H1 (cell line): Measurements from ENCODE around the gene NADK2. TPM values are rescaled to one million over a fixed set of nuclear protein-coding genes. Genes with fewer than 3 reads are reported as not detected.

ENCODE experiments used
- CTCF ChIA-PET: fragments of 300-600 bp; sonication (Branson Sonifier 250); formaldehyde crosslinking; loops from one replicate; lab custom pipeline; 2021; ENCODE audit not compliant: partially characterized antibody; lab: Charles Lee
- POLR2A ChIA-PET: fragments of 300-600 bp; sonication (Branson Sonifier 250); formaldehyde crosslinking; loops from one replicate; lab custom pipeline; 2021; ENCODE audit warnings: inconsistent platforms; ENCODE audit not compliant: partially characterized antibody; lab: Charles Lee
- DNase-seq, 2 experiments: peaks; one replicate each; pipeline versions ENCODE4 v3.0.0 to v3.0.0-alpha.2; 2010 to 2022; ENCODE audit warnings: low spot score in 2 of 2, low read depth in 1 of 2, mixed read lengths in 1 of 2
- FAIRE-seq: peaks from 2 replicates; lab custom pipeline; 2011; peaks lifted over from hg19 to GRCh38; lab: Jason Lieb, UNC
- H2AFZ ChIP-seq: 2 replicates; pipeline ENCODE4 v1.8.1; 2012; ENCODE audit warnings: low read length, inconsistent platforms
- H2AK5ac ChIP-seq: 2 replicates; pipeline ENCODE4 v1.6.1; 2013; ENCODE audit warnings: low read depth, low read length
- H2BK120ac ChIP-seq: replicated peaks from 2 replicates; pipeline ENCODE3; 2013; ENCODE audit warnings: low read depth, low read length, inconsistent platforms
- H2BK12ac ChIP-seq: 2 replicates; pipeline ENCODE4 v1.6.1; 2013; ENCODE audit warnings: low read depth, low read length
- H2BK15ac ChIP-seq: 2 replicates; pipeline ENCODE4 v1.6.1; 2013; ENCODE audit warnings: low read length
- H2BK20ac ChIP-seq: 2 replicates; pipeline ENCODE4 v1.6.1; 2013; ENCODE audit warnings: low read length
- H2BK5ac ChIP-seq: 2 replicates; pipeline ENCODE4 v1.6.1; 2013; ENCODE audit warnings: low read depth, low read length
- H3K14ac ChIP-seq: 2 replicates; pipeline ENCODE4 v1.6.1; 2013; ENCODE audit warnings: inconsistent platforms; ENCODE audit not compliant: insufficient read length
- H3K18ac ChIP-seq: 2 replicates; pipeline ENCODE4 v1.6.1; 2013; ENCODE audit warnings: low read length; ENCODE audit errors: extremely low read depth
- H3K23ac ChIP-seq: 2 replicates; pipeline ENCODE4 v1.6.1; 2013; ENCODE audit warnings: inconsistent platforms; ENCODE audit not compliant: insufficient read length
- H3K23me2 ChIP-seq: 2 replicates; pipeline ENCODE4 v1.6.1; 2013; ENCODE audit warnings: low read depth, low read length
- H3K27ac ChIP-seq: 2 replicates; pipeline ENCODE4 v1.6.1; 2011; ENCODE audit warnings: low read depth, low read length, inconsistent platforms
- H3K27me3 ChIP-seq, 4 experiments: replicated peaks in 1 of 4; 1 replicate in 1 of 4; 2 replicates in 3 of 4; pipeline versions ENCODE4 v1.6.1 to v1.8.1; 2011 to 2013; ENCODE audit warnings: low read length in 3 of 4, mild to moderate bottlenecking in 3 of 4, inconsistent platforms in 2 of 4, mixed read lengths in 2 of 4, moderate library complexity in 1 of 4; ENCODE audit not compliant: control insufficient read depth in 3 of 4, insufficient read depth in 3 of 4; ENCODE audit errors: extremely low read depth in 1 of 4
- H3K36me3 ChIP-seq, 4 experiments: 2 replicates each; pipeline versions ENCODE4 v1.6.1 to v1.8.1; 2011 to 2013; ENCODE audit warnings: mild to moderate bottlenecking in 4 of 4, low read length in 3 of 4, moderate library complexity in 2 of 4, control low read depth in 1 of 4, inconsistent platforms in 1 of 4; ENCODE audit not compliant: insufficient read depth in 4 of 4, control insufficient read depth in 2 of 4
- H3K4ac ChIP-seq: replicated peaks from 2 replicates; pipeline ENCODE3; 2013; ENCODE audit warnings: low read length, low read depth, mixed read lengths, inconsistent platforms; ENCODE audit not compliant: insufficient read length
- H3K4me1 ChIP-seq, 4 experiments: replicated peaks in 1 of 4; 1 replicate in 1 of 4; 2 replicates in 3 of 4; pipeline versions ENCODE4 v1.6.1 to v1.8.1; 2011 to 2013; ENCODE audit warnings: low read length in 3 of 4, inconsistent platforms in 2 of 4, mixed read lengths in 1 of 4; ENCODE audit not compliant: insufficient read depth in 4 of 4, control insufficient read depth in 3 of 4
- H3K4me2 ChIP-seq, 2 experiments: 2 replicates each; pipeline versions ENCODE4 v1.6.1 to v1.8.1; 2011 to 2013; ENCODE audit warnings: low read depth in 2 of 2, low read length in 2 of 2, control low read depth in 1 of 2, inconsistent platforms in 1 of 2, mild to moderate bottlenecking in 1 of 2; ENCODE audit not compliant: insufficient read depth in 1 of 2
- H3K4me3 ChIP-seq, 4 experiments: fragments of 200-600, 300-600 bp in 1 of 4; sonication (generic), shearing (Covaris generic), sonication (Bioruptor Twin) in 1 of 4; 2 replicates each; pipeline versions ENCODE4 v1.5.1 to v1.8.1; 2011 to 2016; ENCODE audit warnings: low read length in 4 of 4, low read depth in 3 of 4, control low read depth in 2 of 4, inconsistent platforms in 2 of 4, mild to moderate bottlenecking in 2 of 4, mixed read lengths in 1 of 4, moderate library complexity in 1 of 4; ENCODE audit not compliant: insufficient read depth in 2 of 4; ENCODE audit errors: extremely low read depth in 1 of 4
- H3K56ac ChIP-seq: replicated peaks from 2 replicates; pipeline ENCODE3; 2013; ENCODE audit warnings: low read depth, mild to moderate bottlenecking, mixed read lengths, low read length, inconsistent platforms; ENCODE audit not compliant: insufficient read length
- H3K79me1 ChIP-seq: 2 replicates; pipeline ENCODE4 v1.6.1; 2013; ENCODE audit warnings: low read depth, low read length, control low read depth
- H3K79me2 ChIP-seq, 2 experiments: 2 replicates each; pipeline versions ENCODE4 v1.6.1 to v1.8.1; 2012 to 2013; ENCODE audit warnings: low read length in 2 of 2, mild to moderate bottlenecking in 2 of 2, inconsistent platforms in 1 of 2; ENCODE audit not compliant: insufficient read depth in 2 of 2, control insufficient read depth in 1 of 2
- H3K9ac ChIP-seq, 4 experiments: replicated peaks in 1 of 4; 1 replicate in 1 of 4; 2 replicates in 3 of 4; pipeline versions ENCODE4 v1.6.1 to v1.8.1; 2011 to 2013; ENCODE audit warnings: low read depth in 3 of 4, low read length in 3 of 4, control low read depth in 2 of 4, mild to moderate bottlenecking in 2 of 4, moderate library complexity in 2 of 4, inconsistent platforms in 1 of 4; ENCODE audit errors: extremely low read depth in 1 of 4
- H3K9me3 ChIP-seq, 2 experiments: 2 replicates each; pipeline versions ENCODE4 v1.6.1 to v1.8.1; 2012 to 2013; ENCODE audit warnings: mild to moderate bottlenecking in 2 of 2, moderate library complexity in 2 of 2, control low read depth in 1 of 2, inconsistent platforms in 1 of 2, low read depth in 1 of 2, low read length in 1 of 2, mixed read lengths in 1 of 2; ENCODE audit not compliant: insufficient read depth in 2 of 2
- H4K20me1 ChIP-seq, 2 experiments: replicated peaks in 1 of 2; 2 replicates each; pipeline versions ENCODE3 to v1.8.1; 2011 to 2013; ENCODE audit warnings: inconsistent platforms in 2 of 2, low read length in 2 of 2, mild to moderate bottlenecking in 1 of 2; ENCODE audit not compliant: insufficient read depth in 2 of 2, control insufficient read depth in 1 of 2
- H4K5ac ChIP-seq: 2 replicates; pipeline ENCODE4 v1.6.1; 2013; ENCODE audit warnings: low read length, low read depth, mixed read lengths, inconsistent platforms; ENCODE audit not compliant: insufficient read length
- H4K8ac ChIP-seq: 2 replicates; pipeline ENCODE4 v1.8.0; 2013; ENCODE audit warnings: mild to moderate bottlenecking, moderate library complexity, low read length, inconsistent platforms; ENCODE audit not compliant: insufficient read depth; ENCODE audit errors: extremely low read depth
- H4K91ac ChIP-seq: replicated peaks from 2 replicates; pipeline ENCODE3; 2013; ENCODE audit warnings: low read length, mixed read lengths, inconsistent platforms; ENCODE audit not compliant: insufficient read length
- ATF3 ChIP-seq: IDR thresholded peaks from 2 replicates; pipeline ENCODE4 v1.6.1; 2011; ENCODE audit warnings: low read depth, mild to moderate bottlenecking, low read length; ENCODE audit not compliant: insufficient read depth
- CTCF ChIP-seq, 3 experiments: IDR thresholded peaks; 1 replicate in 2 of 3; 2 replicates in 1 of 3; pipeline versions ENCODE4 v1.5.1 to v1.6.1; 2011; ENCODE audit warnings: low read length in 3 of 3, mild to moderate bottlenecking in 3 of 3, inconsistent platforms in 2 of 3, low read depth in 1 of 3, moderate library complexity in 1 of 3; ENCODE audit not compliant: insufficient read depth in 1 of 3; ENCODE audit errors: control extremely low read depth in 1 of 3
- KDM4A ChIP-seq: IDR thresholded peaks from one replicate; pipeline ENCODE4 v1.7.1; 2012; ENCODE audit warnings: low read depth, mild to moderate bottlenecking, moderate library complexity, low read length, inconsistent platforms; ENCODE audit not compliant: severe bottlenecking
- RAD21 ChIP-seq, 2 experiments: IDR thresholded peaks in 1 of 2; conservative IDR thresholded peaks in 1 of 2; 2 replicates each; pipeline ENCODE4 v1.6.1; 2011; ENCODE audit warnings: low read depth in 2 of 2, low read length in 2 of 2, improper control_type of control experiment in 1 of 2, inconsistent platforms in 1 of 2, mild to moderate bottlenecking in 1 of 2, moderate library complexity in 1 of 2
- RFX5 ChIP-seq: IDR thresholded peaks from 2 replicates; pipeline ENCODE4 v1.6.1; 2011; ENCODE audit warnings: low read depth, low read length, improper control_type of control experiment, borderline replicate concordance
- TAF1 ChIP-seq: IDR thresholded peaks from 2 replicates; pipeline ENCODE4 v1.6.1; 2011; ENCODE audit warnings: mild to moderate bottlenecking, low read depth, low read length
- WGBS, 2 experiments: shearing (Covaris generic) in 1 of 2; methylation state at CpG; one replicate each; pipeline versions ENCODE4 v1.1.6 to v1.1.7; 2013 to 2015; ENCODE audit warnings: low lambda C conversion rate in 2 of 2, mixed read lengths in 2 of 2, inconsistent platforms in 1 of 2, low coverage in 1 of 2, missing lambda C conversion rate in 1 of 2; ENCODE audit not compliant: insufficient replicate concordance in 2 of 2, insufficient coverage in 1 of 2, insufficient read length in 1 of 2; ENCODE audit errors: extremely low coverage in 1 of 2, missing lambda C conversion rate in 1 of 2; 5-methylcytosine and 5-hydroxymethylcytosine counted together
- polyA plus RNA-seq, 7 experiments: library from polyadenylated mRNA; depleted of rRNA in 3 of 7; stranded (reverse) in 5 of 7; unstranded in 2 of 7; fragments of >200 nt in 5 of 7; fragments of 200-250 nt in 2 of 7; gene quantifications; 1 replicate in 5 of 7; 2 replicates in 1 of 7; 4 replicates in 1 of 7; pipeline versions ENCODE4 v1.2.1 to v1.2.3, GENCODE V29; 2011 to 2013; ENCODE audit warnings: missing spikeins in 2 of 7, mixed read lengths in 2 of 7
- total RNA-seq: library from RNA; stranded (reverse); fragmentation: NEBNext Ultra II Directional; extraction: Animal tissue kit (Norgen Biotek cat#: 25700); gene quantifications from 2 replicates; pipeline ENCODE4 v1.2.1, GENCODE V29; 2021

NADK2 gene
- total and polyA plus RNA-seq, 2 of the 8 experiments (the other 6 are each of a cell fraction or from before 2014, with no cell fraction given), result 3.4 to 16.1 TPM

- CTCF ChIA-PET, result interaction anchor here (0.5 to 1.8 kb wide), 18 partner anchors 8 to 853 kb away, joined by 3 to 6 read pairs (median 3); no protein-coding TSS in a partner anchor
- H2BK12ac ChIP-seq, result no peak overlapping the region
- H3K18ac ChIP-seq, result no peak overlapping the region
- H3K23ac ChIP-seq, result no peak overlapping the region
- no peak overlapping the region for H3K9ac ChIP-seq
- peaks cover 8 to 71% (median 32%) of the 10 kb centered on the region in 4 experiments for H3K36me3 ChIP-seq
- no peak overlapping the region for H2BK20ac ChIP-seq
- no peak overlapping the region for H2BK15ac ChIP-seq
- H3K9me3 ChIP-seq, result no peaks in the 10 kb centered on the region
- no peaks in the 10 kb centered on the region for H3K4me1 ChIP-seq
- WGBS, 2 experiments, result 98% methylated on average over 2 of the region's 2 CpGs; no CpG with 5 or more reads in 1 of the 2 experiments
- no peak overlapping the region for H3K4me3 ChIP-seq
- no peak overlapping the region for H3K14ac ChIP-seq
- no peak overlapping the region for H2AK5ac ChIP-seq
- no peaks in the 10 kb centered on the region for H3K79me2 ChIP-seq
- peaks cover 0 to 3% (median 0%) of the 10 kb centered on the region in 4 experiments; a peak in 1 of 7 replicates for H3K27me3 ChIP-seq
- no peak for TF ChIP-seq RFX5
- no peak for TF ChIP-seq TAF1
- TF ChIP-seq KDM4A, result no peak
- TF ChIP-seq ATF3, result no peak
- peak in 1 of 3 experiments; percentile 16; a peak in 1 of 4 replicates for TF ChIP-seq CTCF (IDR thresholded peaks at IDR 0.05; ENCODE audit: control extremely low read depth in 1 of 3, insufficient read depth in 1 of 3, low read depth in 1 of 3, low read length in 3 of 3)
- TF ChIP-seq RAD21 (IDR thresholded peaks at IDR 0.05 in 1 of 2, conservative IDR thresholded peaks at IDR 0.05 in 1 of 2; ENCODE audit: low read depth in 2 of 2, low read length in 2 of 2), result peak; percentile 15 to 17; a peak in 2 of 4 replicates
- TF ChIP-seq, all 59 proteins: peak for 2
- Histone ChIP-seq H4K8ac (no peak overlapping the region), H3K4me2 (no peak overlapping the region), H4K91ac (no peak overlapping the region), H4K20me1 (no peaks in the 10 kb centered on the region), H3K4ac (no peak overlapping the region), H2AFZ (no peak overlapping the region), H3K56ac (no peak overlapping the region), H3K79me1 (no peaks in the 10 kb centered on the region), H3K23me2 (no peaks in the 10 kb centered on the region), H3K27ac (no peak overlapping the region), H2BK120ac (no peak overlapping the region), H4K5ac (no peak overlapping the region), H2BK5ac (no peak overlapping the region)
- DNase-seq (no peak), FAIRE-seq (no peak)
- POLR2A ChIA-PET, result no interaction called here
These were observed 63.8 kb downstream of the NADK2 start for GRCh38 chr5:36177715-36178523.
